ENCODE measurements around the gene JAK1.
A peak's percentile ranks its signal among the peaks of the same experiment; 100 is the strongest.

JAK1 gene

GRCh38 chr1:65014321-65014720 is 48.0 kb upstream of the JAK1 start:
- TF ChIP-seq PRDM1 (tag by site-specific recombination; IDR thresholded peaks at IDR 0.05) (peak; percentile 96), ZNF366 (tag by site-specific recombination; conservative IDR thresholded peaks at IDR 0.05) (peak; percentile 69)
- TF ChIP-seq, protein P1, sequence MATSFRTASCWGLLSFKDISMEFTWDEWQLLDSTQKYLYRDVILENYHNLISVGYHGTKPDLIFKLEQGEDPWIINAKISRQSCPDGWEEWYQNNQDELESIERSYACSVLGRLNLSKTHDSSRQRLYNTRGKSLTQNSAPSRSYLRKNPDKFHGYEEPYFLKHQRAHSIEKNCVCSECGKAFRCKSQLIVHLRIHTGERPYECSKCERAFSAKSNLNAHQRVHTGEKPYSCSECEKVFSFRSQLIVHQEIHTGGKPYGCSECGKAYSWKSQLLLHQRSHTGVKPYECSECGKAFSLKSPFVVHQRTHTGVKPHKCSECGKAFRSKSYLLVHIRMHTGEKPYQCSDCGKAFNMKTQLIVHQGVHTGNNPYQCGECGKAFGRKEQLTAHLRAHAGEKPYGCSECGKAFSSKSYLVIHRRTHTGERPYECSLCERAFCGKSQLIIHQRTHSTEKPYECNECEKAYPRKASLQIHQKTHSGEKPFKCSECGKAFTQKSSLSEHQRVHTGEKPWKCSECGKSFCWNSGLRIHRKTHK (tag by site-specific recombination; IDR thresholded peaks at IDR 0.05), result no peak
- POLR2A ChIA-PET, result interaction anchor here (0.7 kb wide), 1 partner anchor 36 kb away, joined by 3 read pairs; no protein-coding TSS in a partner anchor
- H3K9me3 ChIP-seq (ENCODE audit: control insufficient read depth, insufficient read depth, low read depth, low read length), result no peaks in the 10 kb centered on the region
- no peaks in the 10 kb centered on the region for H3K36me3 ChIP-seq (ENCODE audit: control insufficient read depth in 2 of 2, insufficient read depth in 1 of 2, low read length in 2 of 2)
- H3K27ac ChIP-seq (ENCODE audit: extremely low read depth, low read depth, low read length), result no peak overlapping the region
- CTCF ChIA-PET, result interaction anchor here (1.2 kb wide), 1 partner anchor 33 kb away, joined by 3 read pairs; no protein-coding TSS in a partner anchor
- H3K4me1 ChIP-seq (ENCODE audit: control insufficient read depth, insufficient read depth, low read length), result no peaks in the 10 kb centered on the region
- no peak overlapping the region for H3K4me3 ChIP-seq (ENCODE audit: low read depth, low read length)

- Histone ChIP-seq H3K27ac (ENCODE audit: extremely low read depth, low read depth, low read length) (no peak overlapping the region), H3K9me3 (ENCODE audit: control insufficient read depth, insufficient read depth, low read depth, low read length) (no peaks in the 10 kb centered on the region), H3K4me3 (ENCODE audit: low read depth, low read length) (no peak overlapping the region), H3K36me3 (ENCODE audit: control insufficient read depth in 2 of 2, insufficient read depth in 1 of 2, low read length in 2 of 2) (no peaks in the 10 kb centered on the region), H3K4me1 (ENCODE audit: control insufficient read depth, insufficient read depth, low read length) (no peaks in the 10 kb centered on the region)
- no peak for TF ChIP-seq SALL2 (tag by site-specific recombination; IDR thresholded peaks at IDR 0.05; ENCODE audit: borderline replicate concordance)
- TF ChIP-seq ZBTB11 (tag by site-specific recombination; conservative IDR thresholded peaks at IDR 0.05; ENCODE audit: low read depth), result no peak
- TF ChIP-seq ZNF354C (tag by site-specific recombination; IDR thresholded peaks at IDR 0.05; ENCODE audit: borderline replicate concordance, low read depth), result no peak
- no peak for TF ChIP-seq ZNF514 (tag by site-specific recombination; IDR thresholded peaks at IDR 0.05)
- TF ChIP-seq, protein P2, sequence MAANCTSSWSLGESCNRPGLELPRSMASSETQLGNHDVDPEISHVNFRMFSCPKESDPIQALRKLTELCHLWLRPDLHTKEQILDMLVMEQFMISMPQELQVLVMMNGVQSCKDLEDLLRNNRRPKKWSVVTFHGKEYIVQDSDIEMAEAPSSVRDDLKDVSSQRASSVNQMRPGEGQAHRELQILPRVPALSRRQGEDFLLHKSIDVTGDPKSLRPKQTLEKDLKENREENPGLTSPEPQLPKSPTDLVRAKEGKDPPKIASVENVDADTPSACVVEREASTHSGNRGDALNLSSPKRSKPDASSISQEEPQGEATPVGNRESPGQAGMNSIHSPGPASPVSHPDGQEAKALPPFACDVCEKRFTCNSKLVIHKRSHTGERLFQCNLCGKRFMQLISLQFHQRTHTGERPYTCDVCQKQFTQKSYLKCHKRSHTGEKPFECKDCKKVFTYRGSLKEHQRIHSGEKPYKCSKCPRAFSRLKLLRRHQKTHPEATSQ (tag by site-specific recombination; IDR thresholded peaks at IDR 0.05), result no peak
- TF ChIP-seq PRDM1 (tag by site-specific recombination; IDR thresholded peaks at IDR 0.05), result no peak
- no peak for TF ChIP-seq ZNF311 (tag by site-specific recombination; IDR thresholded peaks at IDR 0.05; ENCODE audit: borderline replicate concordance)
- TF ChIP-seq ZNF692 (tag by site-specific recombination; IDR thresholded peaks at IDR 0.05), result no peak
- no peak for TF ChIP-seq ZNF341 (tag by site-specific recombination; IDR thresholded peaks at IDR 0.05; ENCODE audit: low read depth)
- TF ChIP-seq, protein P3, sequence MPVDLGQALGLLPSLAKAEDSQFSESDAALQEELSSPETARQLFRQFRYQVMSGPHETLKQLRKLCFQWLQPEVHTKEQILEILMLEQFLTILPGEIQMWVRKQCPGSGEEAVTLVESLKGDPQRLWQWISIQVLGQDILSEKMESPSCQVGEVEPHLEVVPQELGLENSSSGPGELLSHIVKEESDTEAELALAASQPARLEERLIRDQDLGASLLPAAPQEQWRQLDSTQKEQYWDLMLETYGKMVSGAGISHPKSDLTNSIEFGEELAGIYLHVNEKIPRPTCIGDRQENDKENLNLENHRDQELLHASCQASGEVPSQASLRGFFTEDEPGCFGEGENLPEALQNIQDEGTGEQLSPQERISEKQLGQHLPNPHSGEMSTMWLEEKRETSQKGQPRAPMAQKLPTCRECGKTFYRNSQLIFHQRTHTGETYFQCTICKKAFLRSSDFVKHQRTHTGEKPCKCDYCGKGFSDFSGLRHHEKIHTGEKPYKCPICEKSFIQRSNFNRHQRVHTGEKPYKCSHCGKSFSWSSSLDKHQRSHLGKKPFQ (tag by site-specific recombination; IDR thresholded peaks at IDR 0.05), result no peak
- TF ChIP-seq, protein P4, sequence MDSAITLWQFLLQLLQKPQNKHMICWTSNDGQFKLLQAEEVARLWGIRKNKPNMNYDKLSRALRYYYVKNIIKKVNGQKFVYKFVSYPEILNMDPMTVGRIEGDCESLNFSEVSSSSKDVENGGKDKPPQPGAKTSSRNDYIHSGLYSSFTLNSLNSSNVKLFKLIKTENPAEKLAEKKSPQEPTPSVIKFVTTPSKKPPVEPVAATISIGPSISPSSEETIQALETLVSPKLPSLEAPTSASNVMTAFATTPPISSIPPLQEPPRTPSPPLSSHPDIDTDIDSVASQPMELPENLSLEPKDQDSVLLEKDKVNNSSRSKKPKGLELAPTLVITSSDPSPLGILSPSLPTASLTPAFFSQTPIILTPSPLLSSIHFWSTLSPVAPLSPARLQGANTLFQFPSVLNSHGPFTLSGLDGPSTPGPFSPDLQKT (IDR thresholded peaks at IDR 0.05; ENCODE audit: borderline replicate concordance, low read depth, low read length), result no peak
- no peak for TF ChIP-seq TRIM28 (IDR thresholded peaks at IDR 0.05; ENCODE audit: borderline replicate concordance, low read length)
- ChIA-PET POLR2A (no interaction called here), CTCF (interaction anchor here (0.6 kb wide), 1 partner anchor 143 kb away, joined by 4 read pairs; no protein-coding TSS in a partner anchor)
Observed at GRCh38 chr1:65011983-65012382, 45.6 kb upstream of the JAK1 start.

Measured in HEK293 (cell line).